ENCODE measurements around the gene GRID2.

DNA sequence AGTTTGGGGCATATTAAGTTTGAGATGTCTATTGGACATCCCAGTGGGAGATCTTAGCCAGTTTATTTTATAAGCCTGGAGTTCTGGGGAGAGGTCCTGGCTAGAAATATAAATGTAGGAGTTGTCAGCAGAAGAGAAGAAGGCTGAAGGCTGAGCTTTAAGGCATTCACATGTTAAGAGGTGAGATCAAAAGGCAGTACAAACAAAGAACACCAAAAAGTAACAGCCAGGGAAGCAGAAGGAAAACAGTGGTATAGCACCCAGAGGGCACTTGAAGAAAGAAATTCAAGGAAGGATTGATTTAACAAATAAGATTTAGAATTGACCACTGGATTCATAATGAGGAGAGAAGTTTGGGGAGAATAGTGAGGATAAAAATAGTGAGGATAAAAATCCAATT, 1383.5 kb downstream of the GRID2 start:
- TF ChIP-seq, protein P1, sequence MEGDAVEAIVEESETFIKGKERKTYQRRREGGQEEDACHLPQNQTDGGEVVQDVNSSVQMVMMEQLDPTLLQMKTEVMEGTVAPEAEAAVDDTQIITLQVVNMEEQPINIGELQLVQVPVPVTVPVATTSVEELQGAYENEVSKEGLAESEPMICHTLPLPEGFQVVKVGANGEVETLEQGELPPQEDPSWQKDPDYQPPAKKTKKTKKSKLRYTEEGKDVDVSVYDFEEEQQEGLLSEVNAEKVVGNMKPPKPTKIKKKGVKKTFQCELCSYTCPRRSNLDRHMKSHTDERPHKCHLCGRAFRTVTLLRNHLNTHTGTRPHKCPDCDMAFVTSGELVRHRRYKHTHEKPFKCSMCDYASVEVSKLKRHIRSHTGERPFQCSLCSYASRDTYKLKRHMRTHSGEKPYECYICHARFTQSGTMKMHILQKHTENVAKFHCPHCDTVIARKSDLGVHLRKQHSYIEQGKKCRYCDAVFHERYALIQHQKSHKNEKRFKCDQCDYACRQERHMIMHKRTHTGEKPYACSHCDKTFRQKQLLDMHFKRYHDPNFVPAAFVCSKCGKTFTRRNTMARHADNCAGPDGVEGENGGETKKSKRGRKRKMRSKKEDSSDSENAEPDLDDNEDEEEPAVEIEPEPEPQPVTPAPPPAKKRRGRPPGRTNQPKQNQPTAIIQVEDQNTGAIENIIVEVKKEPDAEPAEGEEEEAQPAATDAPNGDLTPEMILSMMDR (IDR thresholded peaks at IDR 0.05; ENCODE audit: low read length): no peak
- TF ChIP-seq EZH2 (optimal IDR thresholded peaks at IDR 0.05; ENCODE audit: low read depth, low read length): no peak
- no peak for TF ChIP-seq EZH2phosphoT487 (IDR thresholded peaks at IDR 0.05; ENCODE audit: low read length)

Measured in MM.1S (cell line).